Suprapubic skin (tissue), 3 donors: Measurements from ENCODE around the gene MVD.

Experiments
- POLR2A ChIP-seq, 2 donors: fragments of 450-650 bp; IDR thresholded peaks; one replicate each; pipeline ENCODE4 v1.6.1; 2017; ENCODE audit warnings: antibody characterized with exemption in 2 of 2, mild to moderate bottlenecking in 2 of 2, moderate library complexity in 2 of 2
- TF ChIP-seq, protein P1 (sequence below), 2 donors: fragments of 200-600 bp in 1 of 2; fragments of 450-650 bp in 1 of 2; sonication (generic) in 1 of 2; IDR thresholded peaks; one replicate each; pipeline ENCODE4 v1.5.1; 2016 to 2019; ENCODE audit warnings: antibody characterized with exemption in 2 of 2, mild to moderate bottlenecking in 1 of 2, moderate library complexity in 1 of 2

DNA sequence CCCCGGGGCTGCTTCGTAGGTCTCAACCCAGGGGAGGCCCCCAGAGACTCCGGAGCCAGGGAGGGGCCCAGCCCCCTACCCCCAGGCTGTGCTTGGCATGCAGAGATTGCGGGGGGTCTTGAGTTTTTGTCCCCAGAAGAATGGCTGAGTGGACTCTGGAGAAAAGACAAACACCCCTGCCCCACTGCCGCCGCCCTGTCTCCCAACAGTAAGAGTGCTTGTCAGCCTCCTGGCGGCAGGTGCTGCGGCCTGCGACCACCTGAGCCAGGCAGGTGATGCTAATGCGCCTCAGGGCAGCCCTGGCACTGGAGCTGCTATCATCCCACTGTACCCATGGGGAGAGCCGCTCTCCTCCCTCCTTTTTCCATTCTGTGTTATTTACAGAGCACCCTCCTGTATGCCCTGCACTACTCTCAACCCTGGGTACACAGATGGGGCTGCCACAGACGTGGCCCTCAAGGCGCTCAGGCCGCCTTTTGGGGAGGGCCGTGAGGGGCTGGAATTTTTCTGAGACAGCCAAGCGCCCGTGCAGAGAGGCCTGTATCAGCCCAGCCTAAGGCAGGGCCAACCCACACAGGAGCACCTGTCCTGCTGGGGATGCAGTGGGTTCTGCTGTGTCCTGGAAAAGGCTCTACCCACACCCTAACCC is 27.1 kb downstream of the MVD start:
- TF ChIP-seq POLR2A (IDR thresholded peaks at IDR 0.05) = no peak
- TF ChIP-seq, protein P1, sequence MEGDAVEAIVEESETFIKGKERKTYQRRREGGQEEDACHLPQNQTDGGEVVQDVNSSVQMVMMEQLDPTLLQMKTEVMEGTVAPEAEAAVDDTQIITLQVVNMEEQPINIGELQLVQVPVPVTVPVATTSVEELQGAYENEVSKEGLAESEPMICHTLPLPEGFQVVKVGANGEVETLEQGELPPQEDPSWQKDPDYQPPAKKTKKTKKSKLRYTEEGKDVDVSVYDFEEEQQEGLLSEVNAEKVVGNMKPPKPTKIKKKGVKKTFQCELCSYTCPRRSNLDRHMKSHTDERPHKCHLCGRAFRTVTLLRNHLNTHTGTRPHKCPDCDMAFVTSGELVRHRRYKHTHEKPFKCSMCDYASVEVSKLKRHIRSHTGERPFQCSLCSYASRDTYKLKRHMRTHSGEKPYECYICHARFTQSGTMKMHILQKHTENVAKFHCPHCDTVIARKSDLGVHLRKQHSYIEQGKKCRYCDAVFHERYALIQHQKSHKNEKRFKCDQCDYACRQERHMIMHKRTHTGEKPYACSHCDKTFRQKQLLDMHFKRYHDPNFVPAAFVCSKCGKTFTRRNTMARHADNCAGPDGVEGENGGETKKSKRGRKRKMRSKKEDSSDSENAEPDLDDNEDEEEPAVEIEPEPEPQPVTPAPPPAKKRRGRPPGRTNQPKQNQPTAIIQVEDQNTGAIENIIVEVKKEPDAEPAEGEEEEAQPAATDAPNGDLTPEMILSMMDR (IDR thresholded peaks at IDR 0.05) = no peak
